ENCODE measurements around the gene FLNB. TPM values are rescaled to one million over a fixed set of nuclear protein-coding genes. Genes with fewer than 3 reads are reported as not detected.

Gene FLNB
- total RNA-seq, 3 donors from 2014 or later (not counting 1 experiment from before 2014, with no cell fraction given), result 24.6 to 30.8 (median 26.6) TPM

DNA sequence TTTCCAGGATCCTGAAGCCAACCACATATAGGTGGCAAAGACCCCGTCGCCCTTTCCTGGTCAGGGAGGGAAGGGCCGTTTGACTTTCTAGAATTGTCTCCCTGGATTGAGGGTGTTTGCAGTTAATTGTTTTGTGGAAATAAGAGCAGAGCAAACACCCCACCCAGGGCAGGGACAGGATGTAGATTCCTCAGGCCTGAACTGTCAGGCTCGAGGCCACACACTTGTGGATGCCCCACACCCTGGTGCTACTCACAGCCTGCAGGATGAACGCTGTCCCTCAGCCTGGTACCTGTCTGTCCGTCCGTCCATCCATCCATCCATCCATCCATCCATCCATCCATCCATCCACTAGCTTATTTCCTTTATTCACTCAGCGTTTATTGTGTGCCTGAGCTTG, 29.9 kb upstream of the FLNB start:
- Histone ChIP-seq H3K27ac (ENCODE audit: low read length) (no peak overlapping the region), H3K27me3 (ENCODE audit: control insufficient read depth, insufficient read depth, low read length) (no peaks in the 10 kb centered on the region), H3K9me3 (ENCODE audit: control insufficient read depth, insufficient read depth, low read length) (no peaks in the 10 kb centered on the region), H3K4me3 (ENCODE audit: low read length) (no peak overlapping the region), H3K36me3 (ENCODE audit: control insufficient read depth, insufficient read depth, low read length) (no peaks in the 10 kb centered on the region), H3K4me1 (ENCODE audit: control insufficient read depth, insufficient read depth, low read length) (peaks cover 11% of the 10 kb centered on the region)
- no peak for DNase-seq
- peak overlapping the region in 1 of 2 donors; percentile 54 for H3K27ac Mint-ChIP-seq
- intact Hi-C loops (cut with micrococcal nuclease), result no loop called here
- H3K9me3 Mint-ChIP-seq, result no peaks in the 10 kb centered on the region
- peaks cover 0 to 10% of the 10 kb centered on the region in 2 donors for H3K4me1 Mint-ChIP-seq
- no peak for ATAC-seq
- H3K36me3 Mint-ChIP-seq, result no peaks in the 10 kb centered on the region
- TF ChIP-seq, protein P1, sequence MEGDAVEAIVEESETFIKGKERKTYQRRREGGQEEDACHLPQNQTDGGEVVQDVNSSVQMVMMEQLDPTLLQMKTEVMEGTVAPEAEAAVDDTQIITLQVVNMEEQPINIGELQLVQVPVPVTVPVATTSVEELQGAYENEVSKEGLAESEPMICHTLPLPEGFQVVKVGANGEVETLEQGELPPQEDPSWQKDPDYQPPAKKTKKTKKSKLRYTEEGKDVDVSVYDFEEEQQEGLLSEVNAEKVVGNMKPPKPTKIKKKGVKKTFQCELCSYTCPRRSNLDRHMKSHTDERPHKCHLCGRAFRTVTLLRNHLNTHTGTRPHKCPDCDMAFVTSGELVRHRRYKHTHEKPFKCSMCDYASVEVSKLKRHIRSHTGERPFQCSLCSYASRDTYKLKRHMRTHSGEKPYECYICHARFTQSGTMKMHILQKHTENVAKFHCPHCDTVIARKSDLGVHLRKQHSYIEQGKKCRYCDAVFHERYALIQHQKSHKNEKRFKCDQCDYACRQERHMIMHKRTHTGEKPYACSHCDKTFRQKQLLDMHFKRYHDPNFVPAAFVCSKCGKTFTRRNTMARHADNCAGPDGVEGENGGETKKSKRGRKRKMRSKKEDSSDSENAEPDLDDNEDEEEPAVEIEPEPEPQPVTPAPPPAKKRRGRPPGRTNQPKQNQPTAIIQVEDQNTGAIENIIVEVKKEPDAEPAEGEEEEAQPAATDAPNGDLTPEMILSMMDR (IDR thresholded peaks at IDR 0.05), result no peak
- no peaks in the 10 kb centered on the region for H3K27me3 Mint-ChIP-seq (ENCODE audit: low read depth in 2 of 2)
- 81% methylated on average over 7 of the region's 8 CpGs for WGBS (ENCODE audit: insufficient coverage)
- no peak overlapping the region for H3K4me3 Mint-ChIP-seq

DNA sequence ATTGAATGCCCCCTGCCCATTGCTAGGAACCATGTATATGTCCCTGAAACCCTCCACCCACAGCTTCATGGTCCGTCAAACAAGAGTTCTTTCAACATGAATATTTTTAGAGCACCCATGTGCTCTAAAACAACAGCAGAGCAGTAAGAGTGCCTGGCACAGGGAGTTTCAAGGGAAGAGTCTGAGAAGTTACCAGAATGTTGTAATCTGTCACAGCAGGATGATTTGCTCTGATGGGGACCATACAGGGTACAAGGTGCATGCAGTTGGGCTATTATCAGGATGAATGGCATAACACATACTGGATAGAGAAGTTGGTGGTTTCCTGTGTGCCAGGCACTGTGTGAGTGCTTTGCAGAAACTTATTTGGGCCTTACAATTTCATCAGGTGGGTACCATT, 27.8 kb upstream of the FLNB start:
- WGBS (ENCODE audit: insufficient coverage), result 67% methylated on average over 1 of the region's 1 CpG
- intact Hi-C loops (cut with micrococcal nuclease), result no loop called here
- Histone ChIP-seq H3K4me1 (ENCODE audit: control insufficient read depth, insufficient read depth, low read length) (peaks cover 25% of the 10 kb centered on the region), H3K9me3 (ENCODE audit: control insufficient read depth, insufficient read depth, low read length) (no peaks in the 10 kb centered on the region), H3K36me3 (ENCODE audit: control insufficient read depth, insufficient read depth, low read length) (no peaks in the 10 kb centered on the region), H3K27ac (ENCODE audit: low read length) (no peak overlapping the region), H3K4me3 (ENCODE audit: low read length) (no peak overlapping the region), H3K27me3 (ENCODE audit: control insufficient read depth, insufficient read depth, low read length) (no peaks in the 10 kb centered on the region)
- no peaks in the 10 kb centered on the region for H3K27me3 Mint-ChIP-seq (ENCODE audit: low read depth in 2 of 2)
- no peaks in the 10 kb centered on the region for H3K36me3 Mint-ChIP-seq
- TF ChIP-seq, protein P1 (IDR thresholded peaks at IDR 0.05), result no peak
- no peak overlapping the region for H3K27ac Mint-ChIP-seq
- H3K9me3 Mint-ChIP-seq, result no peaks in the 10 kb centered on the region
- DNase-seq (no peak), ATAC-seq (no peak)
- peaks cover 11 to 22% of the 10 kb centered on the region in 2 donors for H3K4me1 Mint-ChIP-seq
- no peak overlapping the region for H3K4me3 Mint-ChIP-seq

DNA sequence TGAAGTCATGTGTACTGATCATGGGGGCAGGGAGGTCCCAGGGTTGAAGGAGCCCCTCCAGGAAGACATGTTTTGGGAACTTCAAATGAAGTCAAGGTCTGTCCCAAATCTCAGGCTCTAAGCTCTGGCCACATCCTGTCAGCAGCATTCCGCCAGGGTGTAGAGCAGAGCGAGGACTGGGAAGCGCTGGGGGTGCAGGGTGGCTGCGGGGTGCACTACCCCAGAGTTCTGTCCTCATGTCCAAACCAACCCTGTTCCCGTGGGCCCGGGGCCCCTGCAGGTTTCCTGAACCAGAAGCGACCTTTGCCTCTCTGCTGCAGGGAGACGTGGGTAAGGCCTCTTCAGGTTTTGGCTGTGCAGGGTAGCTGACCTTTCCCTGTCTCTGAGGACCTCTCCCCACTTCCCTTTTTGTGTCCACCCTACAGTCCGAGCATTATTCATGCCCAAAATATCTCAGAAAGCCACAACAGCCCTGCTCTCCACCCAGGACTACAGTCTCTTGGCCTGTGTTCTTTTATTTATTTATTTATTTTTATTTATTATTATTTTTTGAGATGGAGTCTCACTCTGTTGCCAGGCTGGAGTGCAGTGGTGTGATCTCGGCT, 26.6 kb upstream of the FLNB start:
- WGBS (ENCODE audit: insufficient coverage), result 70% methylated on average over 9 of the region's 10 CpGs

More for the DNA sequence above, 26.6 kb upstream of the FLNB start:
- H3K36me3 ChIP-seq (ENCODE audit: control insufficient read depth, insufficient read depth, low read length), result no peaks in the 10 kb centered on the region
- H3K4me1 ChIP-seq (ENCODE audit: control insufficient read depth, insufficient read depth, low read length), result peaks cover 25% of the 10 kb centered on the region
- DNase-seq (no peak), ATAC-seq (no peak)
- no peak overlapping the region for H3K27ac ChIP-seq (ENCODE audit: low read length)
- no peaks in the 10 kb centered on the region for H3K9me3 Mint-ChIP-seq
- intact Hi-C loops (cut with micrococcal nuclease), result no loop called here
- H3K27ac Mint-ChIP-seq, result no peak overlapping the region
- no peak overlapping the region for H3K4me3 ChIP-seq (ENCODE audit: low read length)
- no peaks in the 10 kb centered on the region for H3K36me3 Mint-ChIP-seq
- no peaks in the 10 kb centered on the region for H3K9me3 ChIP-seq (ENCODE audit: control insufficient read depth, insufficient read depth, low read length)
- H3K27me3 ChIP-seq (ENCODE audit: control insufficient read depth, insufficient read depth, low read length), result no peaks in the 10 kb centered on the region
- H3K27me3 Mint-ChIP-seq (ENCODE audit: low read depth in 2 of 2), result no peaks in the 10 kb centered on the region
- no peak overlapping the region for H3K4me3 Mint-ChIP-seq
- TF ChIP-seq, protein P1 (IDR thresholded peaks at IDR 0.05), result no peak
- H3K4me1 Mint-ChIP-seq, result peaks cover 11 to 22% of the 10 kb centered on the region in 2 donors
